ENCODE measurements around the gene STK17A.
"Not testable (repeated sequence)": the region's sequence is repeated elsewhere in the genome, so short reads cannot be mapped to it uniquely, and the experiment has no call there.

STK17A gene

GRCh38 chr7:43594020-43594419 is 11.1 kb downstream of the STK17A start:
- peaks cover 100% of the 10 kb centered on the region for H3K79me2 ChIP-seq (ENCODE audit: insufficient read depth, low read length)
- H3K9ac ChIP-seq (ENCODE audit: low read depth, low read length) = no peak overlapping the region
- TF ChIP-seq, protein P1, sequence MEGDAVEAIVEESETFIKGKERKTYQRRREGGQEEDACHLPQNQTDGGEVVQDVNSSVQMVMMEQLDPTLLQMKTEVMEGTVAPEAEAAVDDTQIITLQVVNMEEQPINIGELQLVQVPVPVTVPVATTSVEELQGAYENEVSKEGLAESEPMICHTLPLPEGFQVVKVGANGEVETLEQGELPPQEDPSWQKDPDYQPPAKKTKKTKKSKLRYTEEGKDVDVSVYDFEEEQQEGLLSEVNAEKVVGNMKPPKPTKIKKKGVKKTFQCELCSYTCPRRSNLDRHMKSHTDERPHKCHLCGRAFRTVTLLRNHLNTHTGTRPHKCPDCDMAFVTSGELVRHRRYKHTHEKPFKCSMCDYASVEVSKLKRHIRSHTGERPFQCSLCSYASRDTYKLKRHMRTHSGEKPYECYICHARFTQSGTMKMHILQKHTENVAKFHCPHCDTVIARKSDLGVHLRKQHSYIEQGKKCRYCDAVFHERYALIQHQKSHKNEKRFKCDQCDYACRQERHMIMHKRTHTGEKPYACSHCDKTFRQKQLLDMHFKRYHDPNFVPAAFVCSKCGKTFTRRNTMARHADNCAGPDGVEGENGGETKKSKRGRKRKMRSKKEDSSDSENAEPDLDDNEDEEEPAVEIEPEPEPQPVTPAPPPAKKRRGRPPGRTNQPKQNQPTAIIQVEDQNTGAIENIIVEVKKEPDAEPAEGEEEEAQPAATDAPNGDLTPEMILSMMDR (IDR thresholded peaks at IDR 0.05; ENCODE audit: borderline replicate concordance, extremely low read depth, low read length, poor library complexity, severe bottlenecking) = no peak
- H3K9me3 ChIP-seq (ENCODE audit: insufficient read depth, low read length, severe bottlenecking) = no peaks in the 10 kb centered on the region
- H3K27me3 ChIP-seq (ENCODE audit: insufficient read depth, low read length, poor library complexity) = no peaks in the 10 kb centered on the region
- H3K4me1 ChIP-seq (ENCODE audit: insufficient read depth, low read length) = peaks cover 52% of the 10 kb centered on the region
- H4K20me1 ChIP-seq (ENCODE audit: insufficient read depth, low read length) = peaks cover 75% of the 10 kb centered on the region
- DNase-seq (no peak), ATAC-seq (ENCODE audit: insufficient read depth, low read depth) (no peak)
- peaks cover 61% of the 10 kb centered on the region for H3K36me3 ChIP-seq (ENCODE audit: insufficient read depth, low read length)
- H3K27ac ChIP-seq (ENCODE audit: low read length) = peak overlapping the region; percentile 2; the same call in 1 of the 2 replicates
- no peak overlapping the region for H2AFZ ChIP-seq (ENCODE audit: low read depth, low read length)
- H3K4me2 ChIP-seq (ENCODE audit: insufficient read depth, low read length) = peak overlapping the region; percentile 1; the same call in 1 of the 2 replicates
- H3K4me3 ChIP-seq (ENCODE audit: low read depth in 1 of 2, low read length in 2 of 2) = no peak overlapping the region

DNA sequence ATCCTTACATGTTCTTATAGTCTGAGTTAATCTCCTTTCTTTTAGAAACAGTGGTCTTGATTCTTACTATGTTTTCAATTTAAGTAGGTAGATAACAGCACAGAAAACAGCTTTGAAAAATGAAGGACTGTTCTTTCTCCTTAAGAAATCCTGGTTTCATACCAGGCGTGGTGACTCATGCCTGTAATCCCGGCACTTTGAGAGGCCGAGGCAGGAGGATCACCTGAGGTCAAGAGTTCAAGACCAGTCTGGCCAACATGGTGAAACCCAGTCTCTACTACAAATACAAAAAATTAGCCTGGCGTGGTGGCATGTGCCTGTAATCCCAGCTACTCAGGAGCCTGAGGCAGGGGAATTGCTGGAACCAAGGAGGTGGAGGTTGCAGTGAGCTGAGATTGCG is 13.5 kb downstream of the STK17A start:
- not testable (repeated sequence) for H3K4me2 ChIP-seq (ENCODE audit: insufficient read depth, low read length); ATAC-seq (ENCODE audit: insufficient read depth, low read depth); H3K4me3 ChIP-seq (ENCODE audit: low read depth in 1 of 2, low read length in 2 of 2); H3K27ac ChIP-seq (ENCODE audit: low read length); H2AFZ ChIP-seq (ENCODE audit: low read depth, low read length); H3K9me3 ChIP-seq (ENCODE audit: insufficient read depth, low read length, severe bottlenecking); H3K27me3 ChIP-seq (ENCODE audit: insufficient read depth, low read length, poor library complexity); DNase-seq; H3K9ac ChIP-seq (ENCODE audit: low read depth, low read length)
- Histone ChIP-seq H4K20me1 (ENCODE audit: insufficient read depth, low read length) (peaks cover 63% of the 10 kb centered on the region), H3K36me3 (ENCODE audit: insufficient read depth, low read length) (peaks cover 73% of the 10 kb centered on the region), H3K79me2 (ENCODE audit: insufficient read depth, low read length) (peaks cover 100% of the 10 kb centered on the region), H3K4me1 (ENCODE audit: insufficient read depth, low read length) (peaks cover 30% of the 10 kb centered on the region)

GRCh38 chr7:43600056-43600455 is 17.1 kb downstream of the STK17A start:
- Histone ChIP-seq H3K4me1 (ENCODE audit: insufficient read depth, low read length) (no peaks in the 10 kb centered on the region), H3K27me3 (ENCODE audit: insufficient read depth, low read length, poor library complexity) (no peaks in the 10 kb centered on the region), H2AFZ (ENCODE audit: low read depth, low read length) (no peak overlapping the region), H3K36me3 (ENCODE audit: insufficient read depth, low read length) (peaks cover 96% of the 10 kb centered on the region), H4K20me1 (ENCODE audit: insufficient read depth, low read length) (peaks cover 63% of the 10 kb centered on the region), H3K27ac (ENCODE audit: low read length) (no peak overlapping the region), H3K4me3 (ENCODE audit: low read depth in 1 of 2, low read length in 2 of 2) (no peak overlapping the region), H3K79me2 (ENCODE audit: insufficient read depth, low read length) (peaks cover 100% of the 10 kb centered on the region), H3K9me3 (ENCODE audit: insufficient read depth, low read length, severe bottlenecking) (no peaks in the 10 kb centered on the region), H3K9ac (ENCODE audit: low read depth, low read length) (no peak overlapping the region), H3K4me2 (ENCODE audit: insufficient read depth, low read length) (no peak overlapping the region)
- no peak for TF ChIP-seq EZH2 (IDR thresholded peaks at IDR 0.05; ENCODE audit: borderline replicate concordance, low read depth, low read length, severe bottlenecking)
- TF ChIP-seq, protein P1 (IDR thresholded peaks at IDR 0.05; ENCODE audit: borderline replicate concordance, extremely low read depth, low read length, poor library complexity, severe bottlenecking) = no peak
- DNase-seq (no peak), ATAC-seq (ENCODE audit: insufficient read depth, low read depth) (no peak)

GRCh38 chr7:43602256-43602655 is 19.3 kb downstream of the STK17A start:
- H3K4me3 ChIP-seq (ENCODE audit: low read depth in 1 of 2, low read length in 2 of 2) = no peak overlapping the region
- H3K79me2 ChIP-seq (ENCODE audit: insufficient read depth, low read length) = peaks cover 100% of the 10 kb centered on the region
- no peak for DNase-seq
- TF ChIP-seq EZH2 (IDR thresholded peaks at IDR 0.05; ENCODE audit: borderline replicate concordance, low read depth, low read length, severe bottlenecking) = no peak
- TF ChIP-seq, protein P1 (IDR thresholded peaks at IDR 0.05; ENCODE audit: borderline replicate concordance, extremely low read depth, low read length, poor library complexity, severe bottlenecking) = no peak
- H3K4me1 ChIP-seq (ENCODE audit: insufficient read depth, low read length) = no peaks in the 10 kb centered on the region
- no peak overlapping the region for H3K27ac ChIP-seq (ENCODE audit: low read length)
- ATAC-seq (ENCODE audit: insufficient read depth, low read depth) = no peak
- no peaks in the 10 kb centered on the region for H3K27me3 ChIP-seq (ENCODE audit: insufficient read depth, low read length, poor library complexity)
- H3K36me3 ChIP-seq (ENCODE audit: insufficient read depth, low read length) = peaks cover 96% of the 10 kb centered on the region
- H3K4me2 ChIP-seq (ENCODE audit: insufficient read depth, low read length) = no peak overlapping the region
- H4K20me1 ChIP-seq (ENCODE audit: insufficient read depth, low read length) = peaks cover 60% of the 10 kb centered on the region
- no peak overlapping the region for H2AFZ ChIP-seq (ENCODE audit: low read depth, low read length)
- no peaks in the 10 kb centered on the region for H3K9me3 ChIP-seq (ENCODE audit: insufficient read depth, low read length, severe bottlenecking)
- H3K9ac ChIP-seq (ENCODE audit: low read depth, low read length) = no peak overlapping the region
